NCI-H748 (cell line): ENCODE results near the gene BATF3.
"Not testable (repeated sequence)": the region's sequence is repeated elsewhere in the genome, so short reads cannot be mapped to it uniquely, and the experiment has no call there.

Source experiments
- DNase-seq: peaks from one replicate; lab custom pipeline; 2025; ENCODE audit not compliant: unreplicated experiment; lab: John Stamatoyannopoulos, UW

BATF3 gene

GRCh38 chr1:212699625-212700222, at the start of gene BATF3:
TSS of gene BATF3 (minus strand) at chr1:212699840. CDS start at chr1:212699762, 78 bp downstream.
- peak; percentile 56 for DNase-seq

DNA sequence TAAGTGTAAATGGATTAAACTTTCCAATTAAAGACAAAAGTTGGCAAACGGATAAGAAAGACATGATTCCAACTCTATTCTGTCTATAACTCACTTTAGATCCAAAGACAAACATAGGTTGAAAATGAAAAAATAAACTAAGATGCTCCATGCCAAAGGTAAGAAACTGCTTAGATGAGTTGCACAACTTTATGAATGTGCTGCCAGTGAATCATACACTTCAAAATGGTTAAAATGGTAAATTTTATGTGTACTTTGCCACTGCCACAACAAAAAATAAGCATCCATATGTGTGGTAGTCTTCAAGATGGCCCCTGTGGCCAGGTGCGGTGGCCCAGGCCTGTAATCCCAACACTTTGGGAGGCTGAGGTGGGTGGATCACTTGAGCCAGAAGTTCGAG, 46.9 kb upstream of the BATF3 start:
- no peak for DNase-seq

- no peak for DNase-seq
Measured at GRCh38 chr1:212745303-212745702, 45.7 kb upstream of the BATF3 start.

GRCh38 chr1:212743901-212744475, 44.3 kb upstream of the BATF3 start:
- no peak for DNase-seq

DNA sequence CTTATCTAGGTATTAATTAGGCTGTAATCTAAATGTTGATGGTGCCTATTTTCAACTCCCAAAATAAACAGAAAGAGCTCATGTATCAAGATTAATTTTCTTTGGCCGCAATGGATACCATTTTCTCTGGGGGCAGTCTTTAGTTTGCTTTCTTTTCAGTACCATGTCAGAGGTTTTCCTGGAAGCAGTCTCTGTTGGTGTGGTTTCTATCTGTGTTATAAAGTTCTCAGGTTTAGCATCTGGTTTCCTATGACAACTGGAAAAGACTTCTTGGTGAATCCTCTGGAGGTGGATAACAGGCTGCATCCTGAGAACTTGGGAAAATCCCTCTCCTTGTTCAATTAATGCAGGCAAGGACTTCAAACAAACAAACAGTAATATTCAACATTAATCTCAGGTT, 38.7 kb upstream of the BATF3 start:
- no peak for DNase-seq

DNA sequence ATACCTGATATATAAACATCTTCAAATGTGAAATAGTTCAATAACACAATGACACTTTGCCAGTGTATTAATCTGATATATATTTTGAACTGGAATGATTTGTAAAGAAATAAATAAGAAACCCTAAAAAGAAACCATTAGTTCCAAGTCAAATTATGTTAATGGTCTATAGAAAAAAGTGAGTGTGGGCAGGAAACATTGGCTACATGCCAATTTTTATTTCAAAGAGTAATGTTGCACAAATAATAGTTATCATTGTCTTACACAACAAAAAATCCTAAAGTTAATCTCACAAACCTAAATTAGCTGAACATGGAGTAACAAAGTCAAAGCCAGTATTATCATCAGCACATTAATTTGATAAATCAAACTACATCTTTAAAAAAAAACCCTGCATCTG, 37.9 kb upstream of the BATF3 start:
- DNase-seq = no peak

GRCh38 chr1:212733109-212733508, 33.5 kb upstream of the BATF3 start:
- DNase-seq = no peak

GRCh38 chr1:212731630-212732029, 32.0 kb upstream of the BATF3 start:
- DNase-seq = no peak

GRCh38 chr1:212728606-212729005, 29.0 kb upstream of the BATF3 start:
- DNase-seq = no peak

DNA sequence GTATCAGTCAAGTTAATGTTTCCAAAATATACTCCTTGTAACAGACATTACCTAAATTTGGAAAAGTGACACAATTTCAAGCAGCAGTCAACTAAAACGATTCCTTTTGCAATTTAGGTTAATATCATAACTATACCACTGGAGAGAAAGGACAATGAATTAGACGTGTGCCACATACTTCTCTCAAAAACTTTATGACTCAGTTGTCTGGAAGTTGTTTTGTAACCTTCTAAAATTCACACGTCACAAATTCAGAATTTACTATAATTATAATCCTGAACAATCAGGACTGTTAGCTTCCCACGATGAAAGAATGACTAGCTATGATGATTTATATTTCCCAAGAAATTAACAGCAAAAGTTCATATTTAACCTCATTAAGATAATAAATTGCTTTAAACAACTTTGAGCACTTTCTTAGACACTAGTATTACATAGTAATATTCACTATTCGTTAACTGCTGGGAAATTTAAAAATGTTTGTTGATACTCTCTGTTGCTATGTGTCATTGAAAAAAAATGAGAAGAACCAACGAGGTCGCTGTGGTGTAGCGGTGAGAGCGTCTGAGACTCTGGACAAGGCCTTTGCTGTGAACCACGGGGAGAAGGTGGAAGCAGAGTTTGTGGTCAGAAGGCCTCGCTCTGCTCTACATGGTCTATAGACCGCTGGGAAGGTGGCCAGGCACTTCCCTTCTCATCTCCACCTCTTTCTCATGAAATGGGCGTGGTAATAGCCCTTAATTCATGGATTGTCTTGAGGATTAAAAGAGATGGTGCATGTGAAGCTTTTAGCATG, 27.9 kb upstream of the BATF3 start:
- no peak for DNase-seq

- DNase-seq = not testable (repeated sequence)
Measured at GRCh38 chr1:212724679-212725078, 25.0 kb upstream of the BATF3 start.

DNA sequence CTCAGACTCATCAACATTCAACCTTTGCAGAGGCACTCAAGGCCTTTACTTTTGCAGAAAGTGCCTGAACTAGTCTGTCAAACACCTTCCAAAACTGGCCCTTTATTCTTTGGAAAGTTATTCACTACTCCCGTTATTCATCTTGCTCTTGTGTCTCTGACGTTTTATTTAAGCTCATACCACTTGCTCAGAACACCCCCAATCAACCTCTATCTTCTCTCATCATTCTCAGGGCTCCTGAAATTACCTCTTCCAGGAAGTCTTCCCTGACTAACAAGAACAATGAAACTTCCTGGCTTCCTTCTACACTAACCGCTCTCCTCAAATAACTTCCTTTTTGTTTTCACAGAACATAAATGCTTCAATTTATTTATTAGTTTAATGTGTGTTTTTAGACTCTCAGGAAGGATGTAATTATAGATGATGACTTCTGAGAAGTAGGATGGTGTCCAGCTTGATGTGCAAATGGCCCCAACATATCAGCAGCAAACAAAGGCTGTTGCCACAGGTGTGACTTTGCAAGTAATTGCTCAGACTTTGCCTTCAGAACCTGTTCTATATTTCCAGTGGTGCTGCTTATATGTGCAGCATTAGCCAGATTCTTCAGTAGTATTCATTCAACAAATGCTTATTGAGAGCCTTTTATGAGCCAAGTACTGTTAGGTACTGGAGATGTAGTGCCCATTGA, 22.8 kb upstream of the BATF3 start:
- peak; percentile 38 for DNase-seq

DNA sequence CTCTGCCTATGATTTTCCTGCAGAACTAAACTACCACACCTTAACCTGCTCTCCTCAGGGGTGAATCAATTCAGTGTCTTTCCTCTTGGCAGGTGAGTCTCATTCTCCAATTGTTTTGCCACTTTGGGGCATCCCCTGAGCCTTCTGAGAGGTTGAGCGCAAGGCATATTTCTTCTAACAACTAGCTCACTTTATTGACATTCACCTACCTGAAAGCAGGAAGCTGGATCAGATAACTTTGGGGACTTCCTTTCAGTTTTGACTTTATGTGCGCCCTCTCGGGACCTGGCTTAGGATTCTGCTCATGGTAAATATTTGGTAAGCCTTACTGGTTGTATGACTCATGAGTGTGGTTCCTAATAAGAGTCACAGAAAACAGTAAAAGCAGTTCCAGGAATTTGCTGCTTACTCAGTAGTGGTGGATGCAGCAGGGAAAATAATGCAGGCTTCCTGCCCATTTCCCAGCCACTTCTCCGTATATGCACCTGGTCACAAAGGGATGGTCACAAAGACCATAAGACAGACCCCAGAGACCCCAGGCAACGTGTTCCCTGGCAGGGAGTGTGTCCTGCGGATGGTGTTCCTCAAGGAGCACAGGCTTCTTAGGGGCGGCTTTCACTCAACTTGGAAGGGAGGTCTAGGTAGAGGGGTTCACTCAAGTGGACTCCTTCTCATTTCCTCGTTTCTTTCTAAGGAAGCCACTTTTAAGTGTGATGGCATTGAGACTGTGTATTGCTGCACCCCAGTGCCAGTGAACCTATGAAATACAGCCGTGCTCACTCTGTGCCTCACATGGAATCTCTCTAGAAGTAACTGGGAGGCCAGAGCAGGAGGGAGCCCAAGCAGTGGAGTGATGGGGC, 22.0 kb upstream of the BATF3 start:
- no peak for DNase-seq

DNA sequence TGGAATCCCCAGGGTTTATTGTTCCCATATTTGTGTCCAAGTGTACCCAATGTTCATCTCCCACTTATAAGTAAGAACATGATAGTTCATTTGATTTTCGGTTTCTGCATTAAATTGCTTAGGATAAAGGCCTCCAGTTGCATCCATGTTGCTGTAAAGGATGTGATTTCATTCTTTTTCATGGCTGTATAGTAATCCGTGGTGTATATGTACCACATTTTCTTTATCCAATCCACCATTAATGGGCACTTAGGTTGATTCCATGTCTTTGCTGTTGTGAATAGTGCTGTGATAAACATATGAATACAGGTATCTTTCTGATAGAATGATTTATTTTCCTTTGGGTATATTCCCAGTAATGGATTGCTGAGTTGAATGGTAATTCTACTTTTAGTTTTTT, 20.0 kb upstream of the BATF3 start:
- no peak for DNase-seq

GRCh38 chr1:212718499-212718898, 18.9 kb upstream of the BATF3 start:
- peak; percentile 24 for DNase-seq

GRCh38 chr1:212716161-212716560, 16.5 kb upstream of the BATF3 start:
- DNase-seq = no peak

GRCh38 chr1:212713465-212714136, 14.0 kb upstream of the BATF3 start:
- no peak for DNase-seq

DNA sequence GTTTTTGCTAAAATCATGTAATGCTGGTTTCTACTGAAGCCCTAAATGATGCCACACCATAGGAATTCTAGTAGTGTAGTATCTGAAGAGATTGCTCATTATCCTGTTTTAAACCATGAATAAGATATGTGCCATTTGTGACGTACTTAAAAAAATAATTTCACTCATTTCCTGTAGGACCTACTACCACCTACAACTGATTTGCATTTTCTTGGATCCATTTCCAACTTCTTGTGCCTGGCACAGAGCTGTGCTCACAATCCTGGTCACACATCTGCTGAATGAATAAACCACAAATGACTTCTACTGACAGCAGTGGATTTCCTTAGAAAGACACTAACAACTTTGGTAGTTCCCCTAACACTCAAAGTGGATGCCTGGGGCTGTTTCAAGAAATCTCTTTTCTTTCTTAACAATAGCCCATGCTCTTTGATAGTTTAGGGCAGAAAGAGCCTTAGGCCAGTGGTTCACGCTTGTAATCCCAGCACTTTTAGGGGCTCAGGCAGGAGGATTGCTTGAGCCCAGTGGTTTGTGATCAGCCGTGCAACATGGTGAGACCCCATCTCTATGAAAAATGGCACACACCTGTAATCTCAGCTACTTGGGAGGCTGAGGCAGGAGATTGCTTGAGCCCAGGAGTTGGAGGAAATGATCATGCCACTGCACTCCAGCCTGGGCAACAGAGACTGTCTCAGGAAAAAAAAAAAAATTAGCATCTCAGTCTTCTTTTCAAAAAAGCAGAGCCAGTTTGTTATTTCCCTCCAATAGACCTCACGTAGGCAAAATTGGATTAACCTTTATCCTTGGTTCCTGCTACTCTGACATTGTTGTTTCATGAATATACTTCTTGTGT, 13.0 kb upstream of the BATF3 start:
- no peak for DNase-seq

DNA sequence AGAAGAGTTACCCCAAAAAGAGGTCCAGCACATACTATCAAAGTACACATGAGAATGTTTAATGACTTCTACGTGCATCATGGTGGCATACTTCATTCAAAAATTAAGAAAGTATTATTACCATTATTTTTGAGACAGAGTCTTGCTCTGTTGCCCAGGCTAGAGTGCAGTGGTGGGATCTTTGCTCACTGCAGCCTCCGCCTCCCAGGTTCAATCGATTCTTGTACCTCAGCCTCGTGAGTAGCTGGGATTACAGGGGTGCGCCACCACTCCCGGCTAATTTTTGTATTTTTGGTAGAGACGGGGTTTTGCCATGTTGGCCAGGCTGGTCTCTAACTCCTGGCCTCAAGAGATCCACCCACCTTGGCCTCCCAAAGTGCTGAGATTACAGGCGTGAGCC, 12.3 kb upstream of the BATF3 start:
- DNase-seq = not testable (repeated sequence)
